Measurements from ENCODE around the gene MT2A. TPM values are rescaled to one million over a fixed set of nuclear protein-coding genes. Genes with fewer than 3 reads are reported as not detected.

MT2A gene
- total RNA-seq, 1 donor from 2014 or later, result 419 TPM

- Mint-ChIP-seq H3K27ac (ENCODE audit: unreplicated experiment) (no peak overlapping the region), H3K36me3 (ENCODE audit: unreplicated experiment) (peaks cover 3% of the 10 kb centered on the region), H3K9me3 (ENCODE audit: unreplicated experiment) (no peaks in the 10 kb centered on the region), H3K27me3 (ENCODE audit: unreplicated experiment) (peaks cover 46% of the 10 kb centered on the region), H3K4me1 (ENCODE audit: unreplicated experiment) (peaks cover 25% of the 10 kb centered on the region), H3K4me3 (ENCODE audit: unreplicated experiment) (peak overlapping the region; percentile 69)
- DNase-seq (ENCODE audit: extremely low spot score, unreplicated experiment), result no peak
- TF ChIP-seq CTCF (IDR thresholded peaks at IDR 0.05), result no peak
Measured at GRCh38 chr16:56639045-56639444, 30.7 kb downstream of the MT2A start.

GRCh38 chr16:56640076-56640475, 31.7 kb downstream of the MT2A start:
- no peak for TF ChIP-seq CTCF (IDR thresholded peaks at IDR 0.05)
- no peak overlapping the region for H3K4me3 Mint-ChIP-seq (ENCODE audit: unreplicated experiment)
- no peak for DNase-seq (ENCODE audit: extremely low spot score, unreplicated experiment)
- H3K36me3 Mint-ChIP-seq (ENCODE audit: unreplicated experiment), result peaks cover 3% of the 10 kb centered on the region
- H3K27ac Mint-ChIP-seq (ENCODE audit: unreplicated experiment), result no peak overlapping the region
- H3K9me3 Mint-ChIP-seq (ENCODE audit: unreplicated experiment), result no peaks in the 10 kb centered on the region
- H3K27me3 Mint-ChIP-seq (ENCODE audit: unreplicated experiment), result peaks cover 45% of the 10 kb centered on the region
- peaks cover 20% of the 10 kb centered on the region for H3K4me1 Mint-ChIP-seq (ENCODE audit: unreplicated experiment)

- no peak for TF ChIP-seq CTCF (IDR thresholded peaks at IDR 0.05)
- Mint-ChIP-seq H3K4me1 (ENCODE audit: unreplicated experiment) (peaks cover 15% of the 10 kb centered on the region), H3K9me3 (ENCODE audit: unreplicated experiment) (no peaks in the 10 kb centered on the region), H3K4me3 (ENCODE audit: unreplicated experiment) (no peak overlapping the region), H3K36me3 (ENCODE audit: unreplicated experiment) (peaks cover 3% of the 10 kb centered on the region), H3K27ac (ENCODE audit: unreplicated experiment) (no peak overlapping the region), H3K27me3 (ENCODE audit: unreplicated experiment) (peaks cover 47% of the 10 kb centered on the region)
- DNase-seq (ENCODE audit: extremely low spot score, unreplicated experiment), result no peak
Measured at GRCh38 chr16:56641166-56641565, 32.8 kb downstream of the MT2A start.

GRCh38 chr16:56643080-56643778, 34.8 kb downstream of the MT2A start:
- DNase-seq (ENCODE audit: extremely low spot score, unreplicated experiment), result no peak
- peaks cover 37% of the 10 kb centered on the region for H3K27me3 Mint-ChIP-seq (ENCODE audit: unreplicated experiment)

More at GRCh38 chr16:56643080-56643778, 34.8 kb downstream of the MT2A start:
- Mint-ChIP-seq H3K4me3 (ENCODE audit: unreplicated experiment) (peak overlapping the region; percentile 35), H3K9me3 (ENCODE audit: unreplicated experiment) (no peaks in the 10 kb centered on the region), H3K27ac (ENCODE audit: unreplicated experiment) (no peak overlapping the region), H3K4me1 (ENCODE audit: unreplicated experiment) (peaks cover 10% of the 10 kb centered on the region), H3K36me3 (ENCODE audit: unreplicated experiment) (no peaks in the 10 kb centered on the region)
- TF ChIP-seq CTCF (IDR thresholded peaks at IDR 0.05), result peak; percentile 32
